Ishikawa (cell line): Measurements from ENCODE around the gene MLLT6.

ENCODE experiments used
- CEBPB ChIP-seq: IDR thresholded peaks from 2 replicates; pipeline ENCODE4 v1.6.1; 2012
- EGR1 ChIP-seq: IDR thresholded peaks from 2 replicates; pipeline ENCODE4 v1.6.1; 2012
- EP300 ChIP-seq: IDR thresholded peaks from 2 replicates; pipeline ENCODE4 v1.6.1; 2012; ENCODE audit warnings: borderline replicate concordance
- FOXM1 ChIP-seq: IDR thresholded peaks from 2 replicates; pipeline ENCODE4 v1.6.1; 2012; ENCODE audit warnings: low read depth, borderline replicate concordance
- RAD21 ChIP-seq: IDR thresholded peaks from 2 replicates; pipeline ENCODE4 v1.6.1; 2012; ENCODE audit warnings: low read depth
- TEAD4 ChIP-seq: IDR thresholded peaks from 2 replicates; pipeline ENCODE4 v1.6.1; 2012
- YY1 ChIP-seq: IDR thresholded peaks from 2 replicates; pipeline ENCODE4 v1.6.1; 2012; ENCODE audit warnings: low read depth
- TF ChIP-seq, protein P1 (sequence below): IDR thresholded peaks from 2 replicates; pipeline ENCODE4 v1.6.1; 2012
- TF ChIP-seq, protein P2 (sequence below): IDR thresholded peaks from 2 replicates; pipeline ENCODE4 v1.6.1; 2012

DNA sequence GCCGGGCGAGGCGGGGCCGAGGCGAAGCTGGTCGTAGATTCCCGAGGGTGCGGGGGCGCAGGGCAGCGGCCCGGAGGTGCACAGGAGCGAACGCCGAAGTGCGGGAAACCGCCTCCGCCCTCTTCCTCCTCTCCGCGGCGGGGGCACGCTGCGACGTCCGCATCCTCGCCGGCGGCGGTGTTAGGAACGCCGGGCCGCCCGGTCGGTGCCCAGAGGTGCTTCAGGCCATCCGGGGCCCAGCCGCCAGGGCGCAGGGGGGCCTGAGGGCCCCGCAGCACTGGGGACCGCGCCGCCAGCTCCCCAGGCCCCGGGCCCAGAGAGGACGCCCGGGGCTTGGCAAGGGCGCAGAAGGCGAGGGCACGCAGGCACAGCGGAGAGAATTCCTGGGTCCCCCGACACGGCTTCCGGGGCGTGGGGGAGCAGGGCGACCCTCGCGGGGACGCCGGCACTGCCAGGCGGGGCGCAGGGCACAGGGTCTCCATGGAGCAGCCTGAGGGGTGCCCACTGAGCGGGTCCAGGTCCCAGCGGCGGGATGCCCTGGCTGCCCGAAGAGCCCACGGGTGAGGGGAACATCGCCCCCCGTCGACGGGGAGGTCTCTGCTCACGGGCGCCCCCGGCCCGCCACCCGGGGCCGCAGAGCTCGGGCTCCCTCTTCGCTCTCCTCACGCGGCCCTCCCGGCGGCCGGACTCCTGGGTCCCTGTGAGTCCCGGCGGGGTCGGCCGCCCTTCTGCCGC lies 30.9 kb upstream of the MLLT6 start:
- TF ChIP-seq CEBPB (no peak), YY1 (no peak), RAD21 (no peak), EGR1 (no peak), EP300 (no peak), FOXM1 (no peak), TEAD4 (no peak)
- TF ChIP-seq, protein P1, sequence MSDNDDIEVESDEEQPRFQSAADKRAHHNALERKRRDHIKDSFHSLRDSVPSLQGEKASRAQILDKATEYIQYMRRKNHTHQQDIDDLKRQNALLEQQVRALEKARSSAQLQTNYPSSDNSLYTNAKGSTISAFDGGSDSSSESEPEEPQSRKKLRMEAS = 0 out of 2 replicates have a peak, but pooled peaks have one; percentile 6
- TF ChIP-seq, protein P2, sequence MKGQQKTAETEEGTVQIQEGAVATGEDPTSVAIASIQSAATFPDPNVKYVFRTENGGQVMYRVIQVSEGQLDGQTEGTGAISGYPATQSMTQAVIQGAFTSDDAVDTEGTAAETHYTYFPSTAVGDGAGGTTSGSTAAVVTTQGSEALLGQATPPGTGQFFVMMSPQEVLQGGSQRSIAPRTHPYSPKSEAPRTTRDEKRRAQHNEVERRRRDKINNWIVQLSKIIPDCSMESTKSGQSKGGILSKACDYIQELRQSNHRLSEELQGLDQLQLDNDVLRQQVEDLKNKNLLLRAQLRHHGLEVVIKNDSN = no peak
